ENCODE data around the gene WDR27. TPM values are rescaled to one million over a fixed set of nuclear protein-coding genes. Genes with fewer than 3 reads are reported as not detected.

Gene WDR27
- total RNA-seq, 1 donor from 2014 or later: 92.7 TPM

DNA sequence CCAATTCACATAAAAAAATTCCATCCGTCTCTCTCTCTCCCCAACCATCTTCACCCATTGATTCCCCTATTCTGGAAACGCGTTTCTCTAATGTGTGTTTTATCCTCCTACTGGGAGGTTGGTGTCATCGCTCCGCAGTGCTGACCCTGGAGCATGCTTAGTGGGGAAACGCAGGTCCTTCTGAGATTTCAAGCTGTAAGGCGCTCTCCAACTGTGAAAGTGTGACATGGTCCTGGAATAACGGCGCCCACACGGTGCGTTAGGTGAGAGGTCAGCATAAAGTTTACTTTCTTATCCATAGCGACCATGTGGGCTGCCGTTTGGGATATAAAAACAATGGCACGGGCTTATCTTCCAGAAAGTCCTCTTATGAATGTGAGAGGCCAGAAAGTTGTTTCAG lies 123.9 kb downstream of the WDR27 start:
- Histone ChIP-seq H3K4me3 (peak overlapping the region in 1 of 2 donors; percentile 37), H3K27me3 (no peaks in the 10 kb centered on the region), H3K36me3 (peaks cover 0 to 7% of the 10 kb centered on the region in 2 donors), H3K27ac (no peak overlapping the region), H3K4me1 (no peaks in the 10 kb centered on the region), H3K9me3 (no peaks in the 10 kb centered on the region)
- TF ChIP-seq, protein P1, sequence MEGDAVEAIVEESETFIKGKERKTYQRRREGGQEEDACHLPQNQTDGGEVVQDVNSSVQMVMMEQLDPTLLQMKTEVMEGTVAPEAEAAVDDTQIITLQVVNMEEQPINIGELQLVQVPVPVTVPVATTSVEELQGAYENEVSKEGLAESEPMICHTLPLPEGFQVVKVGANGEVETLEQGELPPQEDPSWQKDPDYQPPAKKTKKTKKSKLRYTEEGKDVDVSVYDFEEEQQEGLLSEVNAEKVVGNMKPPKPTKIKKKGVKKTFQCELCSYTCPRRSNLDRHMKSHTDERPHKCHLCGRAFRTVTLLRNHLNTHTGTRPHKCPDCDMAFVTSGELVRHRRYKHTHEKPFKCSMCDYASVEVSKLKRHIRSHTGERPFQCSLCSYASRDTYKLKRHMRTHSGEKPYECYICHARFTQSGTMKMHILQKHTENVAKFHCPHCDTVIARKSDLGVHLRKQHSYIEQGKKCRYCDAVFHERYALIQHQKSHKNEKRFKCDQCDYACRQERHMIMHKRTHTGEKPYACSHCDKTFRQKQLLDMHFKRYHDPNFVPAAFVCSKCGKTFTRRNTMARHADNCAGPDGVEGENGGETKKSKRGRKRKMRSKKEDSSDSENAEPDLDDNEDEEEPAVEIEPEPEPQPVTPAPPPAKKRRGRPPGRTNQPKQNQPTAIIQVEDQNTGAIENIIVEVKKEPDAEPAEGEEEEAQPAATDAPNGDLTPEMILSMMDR (IDR thresholded peaks at IDR 0.05): no peak
- intact Hi-C loops (cut with DNase I): no loop called here
- DNase-seq (ENCODE audit: low spot score in 2 of 2): no peak

DNA sequence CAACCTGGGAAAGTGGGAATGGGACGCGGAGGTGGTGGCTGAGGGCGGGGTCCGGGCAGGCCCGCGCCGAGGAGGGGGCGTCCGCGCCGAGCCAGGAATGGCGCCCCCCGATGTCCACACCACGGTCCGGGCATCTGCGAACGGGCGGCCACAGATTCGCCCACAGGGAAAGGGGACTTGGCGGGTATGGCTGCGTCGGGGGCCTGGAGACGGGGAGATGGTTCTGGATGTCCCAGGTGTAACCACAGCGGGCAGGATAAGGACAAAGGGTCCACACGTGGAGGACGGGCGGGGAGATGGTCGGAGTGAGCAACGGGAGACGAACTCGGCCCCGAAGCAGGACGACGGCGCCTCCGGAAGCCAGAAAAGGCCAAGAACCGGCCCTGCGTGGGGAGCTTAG lies 124.6 kb downstream of the WDR27 start:
- Histone ChIP-seq H3K36me3 (peaks cover 0 to 2% of the 10 kb centered on the region in 2 donors), H3K27me3 (no peaks in the 10 kb centered on the region), H3K9me3 (no peaks in the 10 kb centered on the region), H3K27ac (no peak overlapping the region), H3K4me3 (peak overlapping the region in 1 of 2 donors; percentile 37), H3K4me1 (no peaks in the 10 kb centered on the region)
- TF ChIP-seq, protein P1 (IDR thresholded peaks at IDR 0.05): no peak
- no peak for DNase-seq (ENCODE audit: low spot score in 2 of 2)
- intact Hi-C loops (cut with DNase I): no loop called here

DNA sequence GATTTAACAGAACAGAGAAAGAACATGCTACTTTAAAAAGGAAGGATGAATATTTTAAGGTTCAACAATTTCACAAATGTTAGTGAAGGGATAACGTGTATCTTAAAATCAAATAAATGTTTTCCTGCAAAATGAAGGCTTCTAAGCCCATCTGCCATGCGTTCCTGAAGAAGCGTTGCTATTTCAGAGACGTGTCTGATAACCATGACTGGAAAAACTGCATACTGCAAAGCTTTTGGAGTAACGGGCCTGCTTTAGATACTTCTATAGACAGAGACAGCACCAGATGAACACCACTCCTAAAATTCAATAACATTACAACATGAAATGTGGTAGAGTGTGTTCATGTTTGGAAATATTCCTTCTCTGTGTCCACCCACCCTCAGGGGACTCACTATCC lies 126.0 kb downstream of the WDR27 start:
- intact Hi-C loops (cut with DNase I): no loop called here
- no peak for DNase-seq (ENCODE audit: low spot score in 2 of 2)
- Histone ChIP-seq H3K27ac (no peak overlapping the region), H3K27me3 (no peaks in the 10 kb centered on the region), H3K4me3 (no peak overlapping the region), H3K9me3 (no peaks in the 10 kb centered on the region), H3K36me3 (no peaks in the 10 kb centered on the region), H3K4me1 (no peaks in the 10 kb centered on the region)
- TF ChIP-seq, protein P1 (IDR thresholded peaks at IDR 0.05): no peak

DNA sequence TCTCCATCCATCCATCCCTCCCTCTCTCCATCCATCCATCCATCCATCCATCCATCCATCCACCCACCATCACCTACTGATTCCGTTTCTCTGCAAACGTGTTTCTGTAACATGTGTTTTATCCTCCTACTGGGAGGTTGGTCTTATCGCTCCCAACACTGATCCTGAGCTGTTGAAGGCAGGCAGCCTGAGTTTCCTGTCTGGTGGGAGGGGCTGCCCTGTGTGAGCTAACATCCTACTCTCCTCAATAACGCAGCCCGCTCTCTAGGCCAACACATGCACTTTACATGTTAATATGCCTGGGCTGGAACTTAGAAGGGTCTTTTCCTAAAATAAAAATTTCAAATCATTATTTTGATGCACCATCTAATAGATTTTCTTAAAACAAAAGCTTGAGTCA lies 126.5 kb downstream of the WDR27 start:
- Histone ChIP-seq H3K9me3 (no peaks in the 10 kb centered on the region), H3K4me1 (no peaks in the 10 kb centered on the region)
- no peak for DNase-seq (ENCODE audit: low spot score in 2 of 2)

DNA sequence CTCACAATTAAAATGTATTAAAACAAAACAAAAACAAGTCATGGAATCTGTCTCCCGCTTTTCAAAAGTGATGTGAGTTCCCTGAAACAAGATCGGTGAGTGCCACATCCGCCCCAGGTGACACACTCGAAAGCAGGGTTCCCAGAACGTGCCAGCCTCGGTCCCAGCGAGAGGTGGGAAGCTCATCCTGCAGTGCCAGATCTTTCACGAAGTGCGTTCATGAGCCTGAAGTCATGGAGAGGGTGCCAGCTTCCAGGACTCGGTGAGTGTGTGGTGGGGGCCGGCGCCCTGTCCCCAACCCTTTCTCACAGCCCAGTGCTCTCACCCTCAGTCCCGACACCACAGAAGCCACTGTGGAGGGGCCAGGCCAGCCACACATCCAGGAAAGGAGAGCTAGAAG lies 127.4 kb downstream of the WDR27 start:
- no peak overlapping the region for H3K4me3 ChIP-seq
- no peaks in the 10 kb centered on the region for H3K36me3 ChIP-seq
- H3K9me3 ChIP-seq: no peaks in the 10 kb centered on the region
- intact Hi-C loops (cut with DNase I): no loop called here
- no peaks in the 10 kb centered on the region for H3K27me3 ChIP-seq
- TF ChIP-seq, protein P1 (IDR thresholded peaks at IDR 0.05): no peak
- H3K4me1 ChIP-seq: no peaks in the 10 kb centered on the region
- H3K27ac ChIP-seq: no peak overlapping the region
- no peak for DNase-seq (ENCODE audit: low spot score in 2 of 2)

More for the DNA sequence above, 126.5 kb downstream of the WDR27 start:
- Histone ChIP-seq H3K27ac (no peak overlapping the region), H3K36me3 (no peaks in the 10 kb centered on the region), H3K4me3 (no peak overlapping the region), H3K27me3 (no peaks in the 10 kb centered on the region)
- intact Hi-C loops (cut with DNase I): no loop called here
- TF ChIP-seq, protein P1 (IDR thresholded peaks at IDR 0.05): no peak

DNA sequence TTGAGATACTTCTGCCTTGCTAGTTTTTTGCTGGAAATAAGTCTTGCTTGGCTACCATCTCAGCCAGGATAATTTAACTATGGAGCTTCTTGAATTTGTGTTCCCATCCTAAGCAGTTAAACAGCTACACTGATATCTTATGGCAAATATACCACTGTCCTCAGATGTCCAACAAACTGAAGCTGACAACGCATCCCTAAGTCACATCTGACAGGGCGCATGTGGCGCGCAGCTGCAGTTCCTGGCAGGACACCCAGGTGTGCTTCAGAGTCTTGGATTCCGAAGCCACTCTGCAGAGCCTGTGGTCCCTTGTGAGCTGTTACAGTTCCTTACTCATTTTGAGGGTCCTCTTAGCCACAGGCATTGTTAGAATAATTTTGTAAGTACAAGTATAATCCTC lies 127.9 kb downstream of the WDR27 start:
- no peaks in the 10 kb centered on the region for H3K9me3 ChIP-seq
- no peaks in the 10 kb centered on the region for H3K27me3 ChIP-seq
- no peak overlapping the region for H3K4me3 ChIP-seq
- no peak overlapping the region for H3K27ac ChIP-seq
- no peaks in the 10 kb centered on the region for H3K4me1 ChIP-seq
- TF ChIP-seq, protein P1 (IDR thresholded peaks at IDR 0.05): no peak
- intact Hi-C loops (cut with DNase I): no loop called here
- DNase-seq (ENCODE audit: low spot score in 2 of 2): no peak
- H3K36me3 ChIP-seq: no peaks in the 10 kb centered on the region
